Endothelial cell of hepatic sinusoid (primary cell): Measurements from ENCODE around the gene RTL1.

Experiments used
- in situ Hi-C: cut with HindIII; loops from 2 replicates; pipeline ENCODE4 v1.10.0; 2017; ENCODE audit warnings: low sequenced_read_pairs

The RTL1 gene

GRCh38 chr14:100867631-100868315, 35.7 kb downstream of the RTL1 start:
- in situ Hi-C loops = no loop called here

GRCh38 chr14:100866666-100867630, 36.6 kb downstream of the RTL1 start:
- in situ Hi-C loops = no loop called here

- in situ Hi-C loops = no loop called here
Observed at GRCh38 chr14:100865682-100866591, 37.6 kb downstream of the RTL1 start.

- in situ Hi-C loops = no loop called here
Observed at GRCh38 chr14:100864960-100865681, 38.4 kb downstream of the RTL1 start.

GRCh38 chr14:100864206-100864605, 39.3 kb downstream of the RTL1 start:
- in situ Hi-C loops = no loop called here

GRCh38 chr14:100862793-100863192, 40.7 kb downstream of the RTL1 start:
- in situ Hi-C loops = no loop called here

GRCh38 chr14:100862277-100862676, 41.2 kb downstream of the RTL1 start:
- in situ Hi-C loops = no loop called here

- in situ Hi-C loops = no loop called here
Observed at GRCh38 chr14:100861937-100862247, 41.6 kb downstream of the RTL1 start.

- in situ Hi-C loops = no loop called here
Observed at GRCh38 chr14:100861188-100861936, 42.2 kb downstream of the RTL1 start.

GRCh38 chr14:100860556-100861187, 42.9 kb downstream of the RTL1 start:
- in situ Hi-C loops = no loop called here

- in situ Hi-C loops = no loop called here
Observed at GRCh38 chr14:100859781-100860180, 43.7 kb downstream of the RTL1 start.

- in situ Hi-C loops = no loop called here
Observed at GRCh38 chr14:100858838-100859220, 44.7 kb downstream of the RTL1 start.

- in situ Hi-C loops = no loop called here
Observed at GRCh38 chr14:100857923-100858837, 45.3 kb downstream of the RTL1 start.

- in situ Hi-C loops = no loop called here
Observed at GRCh38 chr14:100857233-100857922, 46.1 kb downstream of the RTL1 start.

GRCh38 chr14:100856056-100856950, 47.2 kb downstream of the RTL1 start:
- in situ Hi-C loops = no loop called here

- in situ Hi-C loops = no loop called here
Observed at GRCh38 chr14:100855256-100855930, 48.1 kb downstream of the RTL1 start.
